Caco-2 (cell line): Measurements from ENCODE around the gene ADAM11. TPM values are rescaled to one million over a fixed set of nuclear protein-coding genes. Genes with fewer than 3 reads are reported as not detected.

Source experiments
- BruUV-seq: library from RNA; stranded (reverse); fragments of 400-500 nt; replicated peaks from 2 replicates; lab custom pipeline; 2021; lab: Mats Ljungman, UMichigan
- CTCF ChIA-PET: fragments of 300-600 bp; sonication (Branson Sonifier 250); formaldehyde crosslinking; loops from one replicate; lab custom pipeline; 2022; ENCODE audit warnings: antibody characterized with exemption; lab: Charles Lee
- POLR2A ChIA-PET: fragments of 300-600 bp; sonication (Branson Sonifier 250); formaldehyde crosslinking; loops from one replicate; lab custom pipeline; 2022; ENCODE audit warnings: antibody characterized with exemption; lab: Charles Lee
- DNase-seq, 2 experiments: peaks; one replicate each; pipeline versions ENCODE4 v3.0.0 to v3.0.0-alpha.2; 2020 to 2022
- H3K27me3 ChIP-seq: replicated peaks from 2 replicates; pipeline ENCODE4 v1.6.0; 2011; ENCODE audit warnings: low read length; ENCODE audit not compliant: control insufficient read depth, insufficient read depth
- H3K36me3 ChIP-seq: 2 replicates; pipeline ENCODE4 v1.5.1; 2011; ENCODE audit warnings: low read length; ENCODE audit not compliant: control insufficient read depth, insufficient read depth
- H3K4me1 ChIP-seq: fragments of 250-450 bp; sonication (Bioruptor Pico); 2 replicates; pipeline ENCODE4 v1.5.1; 2020; ENCODE audit warnings: mild to moderate bottlenecking
- H3K4me3 ChIP-seq: 2 replicates; pipeline ENCODE4 v1.5.1; 2011; ENCODE audit warnings: low read depth, mild to moderate bottlenecking, control low read depth, low read length
- H3K9me3 ChIP-seq: fragments of 250-450 bp; sonication (Bioruptor Pico); 2 replicates; pipeline ENCODE4 v1.5.1; 2020; ENCODE audit warnings: mild to moderate bottlenecking, moderate library complexity
- H3K27ac Mint-ChIP-seq: one replicate; pipeline ENCODE4 v1.8.0; 2022; ENCODE audit warnings: mixed read lengths; ENCODE audit not compliant: unreplicated experiment
- H3K27me3 Mint-ChIP-seq: one replicate; pipeline ENCODE4 v1.8.0; 2022; ENCODE audit warnings: mixed read lengths; ENCODE audit not compliant: insufficient read depth, unreplicated experiment
- H3K36me3 Mint-ChIP-seq: one replicate; pipeline ENCODE4 v1.8.0; 2022; ENCODE audit warnings: mild to moderate bottlenecking, mixed read lengths; ENCODE audit not compliant: insufficient read depth, unreplicated experiment
- H3K4me1 Mint-ChIP-seq: one replicate; pipeline ENCODE4 v1.8.0; 2022; ENCODE audit warnings: low read depth, mixed read lengths; ENCODE audit not compliant: unreplicated experiment
- H3K4me3 Mint-ChIP-seq: one replicate; pipeline ENCODE4 v1.8.0; 2022; ENCODE audit warnings: mild to moderate bottlenecking, moderate library complexity, mixed read lengths; ENCODE audit not compliant: unreplicated experiment
- H3K9me3 Mint-ChIP-seq: one replicate; pipeline ENCODE4 v1.8.0; 2022; ENCODE audit warnings: mixed read lengths; ENCODE audit not compliant: unreplicated experiment
- CTCF ChIP-seq, 2 experiments: fragments of 200-600 bp in 1 of 2; IDR thresholded peaks; 1 replicate in 1 of 2; 2 replicates in 1 of 2; pipeline versions ENCODE4 v1.5.1 to v1.8.0; 2011 to 2022; ENCODE audit warnings: antibody characterized with exemption in 1 of 2, control low read depth in 1 of 2, inconsistent platforms in 1 of 2, low read depth in 1 of 2, low read length in 1 of 2, mild to moderate bottlenecking in 1 of 2, moderate library complexity in 1 of 2; ENCODE audit not compliant: insufficient read depth in 1 of 2, severe bottlenecking in 1 of 2, unreplicated experiment in 1 of 2
- intact Hi-C: fragments of 100-400 bp; cut with micrococcal nuclease; formaldehyde crosslinking; loops from one replicate; pipeline ENCODE4 v1.10.0; 2022; ENCODE audit not compliant: unreplicated experiment
- total RNA-seq: library from RNA; stranded (reverse); gene quantifications from 2 replicates; pipeline ENCODE4 v1.2.3, GENCODE V29; 2022

ADAM11 gene
- total RNA-seq, 1 experiment from 2014 or later, result 1.9 TPM

- no peaks in the 10 kb centered on the region for H3K27me3 Mint-ChIP-seq
- no peaks in the 10 kb centered on the region for H3K9me3 ChIP-seq
- peak in 1 of 2 experiments; percentile 53 for DNase-seq
- H3K9me3 Mint-ChIP-seq, result no peaks in the 10 kb centered on the region
- no TSS peak for BruUV-seq
- H3K27me3 ChIP-seq, result no peaks in the 10 kb centered on the region
- TF ChIP-seq CTCF (IDR thresholded peaks at IDR 0.05; ENCODE audit: insufficient read depth in 1 of 2, low read depth in 1 of 2, low read length in 1 of 2, severe bottlenecking in 1 of 2, unreplicated experiment in 1 of 2), result peak; percentile 37 to 52
- ChIA-PET POLR2A (no interaction called here), CTCF (interaction anchor here (0.7 kb wide), 1 partner anchor 301 kb away, joined by 3 read pairs; no protein-coding TSS in a partner anchor)
- H3K4me3 ChIP-seq, result no peak overlapping the region
- H3K36me3 ChIP-seq, result no peaks in the 10 kb centered on the region; the same call in 1 of the 2 replicates
- H3K36me3 Mint-ChIP-seq, result peaks cover 50% of the 10 kb centered on the region
- H3K4me1 Mint-ChIP-seq, result no peaks in the 10 kb centered on the region
- H3K4me1 ChIP-seq, result no peaks in the 10 kb centered on the region
- intact Hi-C loops, result no loop called here
- no peak overlapping the region for H3K4me3 Mint-ChIP-seq
- no peak overlapping the region for H3K27ac Mint-ChIP-seq
These were observed 25.0 kb upstream of the ADAM11 start for GRCh38 chr17:44733753-44734152.

GRCh38 chr17:44734272-44734671, 24.5 kb upstream of the ADAM11 start:
- intact Hi-C loops, result no loop called here
- no peak overlapping the region for H3K4me3 Mint-ChIP-seq
- no peaks in the 10 kb centered on the region for H3K9me3 Mint-ChIP-seq
- no TSS peak for BruUV-seq
- no peak for DNase-seq
- CTCF ChIA-PET, result interaction anchor here (0.7 kb wide), 1 partner anchor 300 kb away, joined by 3 read pairs; no protein-coding TSS in a partner anchor
- no peaks in the 10 kb centered on the region for H3K4me1 ChIP-seq
- no peaks in the 10 kb centered on the region for H3K27me3 ChIP-seq
- no peaks in the 10 kb centered on the region; the same call in 1 of the 2 replicates for H3K36me3 ChIP-seq
- no peak overlapping the region for H3K4me3 ChIP-seq
- H3K9me3 ChIP-seq, result no peaks in the 10 kb centered on the region
- no peak overlapping the region for H3K27ac Mint-ChIP-seq
- POLR2A ChIA-PET, result no interaction called here
- H3K36me3 Mint-ChIP-seq, result peaks cover 49% of the 10 kb centered on the region
- no peaks in the 10 kb centered on the region for H3K27me3 Mint-ChIP-seq
- no peaks in the 10 kb centered on the region for H3K4me1 Mint-ChIP-seq
- no peak for TF ChIP-seq CTCF (IDR thresholded peaks at IDR 0.05; ENCODE audit: insufficient read depth in 1 of 2, low read depth in 1 of 2, low read length in 1 of 2, severe bottlenecking in 1 of 2, unreplicated experiment in 1 of 2)

GRCh38 chr17:44736551-44737240, 22.1 kb upstream of the ADAM11 start:
- Histone ChIP-seq H3K4me1 (no peaks in the 10 kb centered on the region), H3K36me3 (no peaks in the 10 kb centered on the region; the same call in 1 of the 2 replicates), H3K9me3 (no peaks in the 10 kb centered on the region), H3K27me3 (no peaks in the 10 kb centered on the region), H3K4me3 (no peak overlapping the region)
- Mint-ChIP-seq H3K4me1 (no peaks in the 10 kb centered on the region), H3K4me3 (no peak overlapping the region), H3K9me3 (no peaks in the 10 kb centered on the region), H3K27me3 (no peaks in the 10 kb centered on the region), H3K36me3 (peaks cover 40% of the 10 kb centered on the region), H3K27ac (no peak overlapping the region)
- BruUV-seq, result no TSS peak
- ChIA-PET POLR2A (no interaction called here), CTCF (no interaction called here)
- no peak for TF ChIP-seq CTCF (IDR thresholded peaks at IDR 0.05; ENCODE audit: insufficient read depth in 1 of 2, low read depth in 1 of 2, low read length in 1 of 2, severe bottlenecking in 1 of 2, unreplicated experiment in 1 of 2)
- intact Hi-C loops, result no loop called here
- no peak for DNase-seq
